WTC11 (cell line): ENCODE results near the gene CDYL. TPM values are rescaled to one million over a fixed set of nuclear protein-coding genes. Genes with fewer than 3 reads are reported as not detected.

Experiments used
- ATF1 ChIP-seq: sonication (generic); formaldehyde crosslinking; IDR thresholded peaks from 2 replicates; pipeline ENCODE4 v1.8.1; 2023; ENCODE audit warnings: mild to moderate bottlenecking, moderate library complexity, missing genetic modification reagents
- CBFB ChIP-seq: sonication (generic); formaldehyde crosslinking; IDR thresholded peaks from 2 replicates; pipeline ENCODE4 v1.8.1; 2022; ENCODE audit warnings: mild to moderate bottlenecking, low read depth, missing genetic modification reagents
- ELF4 ChIP-seq: sonication (generic); formaldehyde crosslinking; IDR thresholded peaks from 2 replicates; pipeline ENCODE4 v1.8.1; 2022; ENCODE audit warnings: low read depth, mild to moderate bottlenecking, moderate library complexity, missing genetic modification reagents
- EMX1 ChIP-seq: fragments of 250-450 bp; sonication (Bioruptor Pico); IDR thresholded peaks from 2 replicates; pipeline ENCODE4 v1.8.0; 2021; ENCODE audit warnings: mild to moderate bottlenecking
- ERG ChIP-seq: fragments of 250-450 bp; sonication (Bioruptor Pico); IDR thresholded peaks from 2 replicates; pipeline ENCODE4 v1.8.0; 2021; ENCODE audit warnings: mild to moderate bottlenecking
- FOXJ3 ChIP-seq: sonication (generic); formaldehyde crosslinking; IDR thresholded peaks from 2 replicates; pipeline ENCODE4 v1.9.0; 2021; ENCODE audit warnings: missing genetic modification reagents, mild to moderate bottlenecking, borderline replicate concordance
- GTF2I ChIP-seq: fragments of 250-450 bp; sonication (Bioruptor Pico); conservative IDR thresholded peaks from 2 replicates; pipeline ENCODE4 v1.4.0; 2021; ENCODE audit warnings: mild to moderate bottlenecking
- HMGA2 ChIP-seq: fragments of 250-450 bp; sonication (Bioruptor Pico); IDR thresholded peaks from 2 replicates; pipeline ENCODE4 v1.4.0; 2021; ENCODE audit warnings: mild to moderate bottlenecking, moderate library complexity
- NFYB ChIP-seq: sonication (generic); formaldehyde crosslinking; conservative IDR thresholded peaks from 2 replicates; pipeline ENCODE4 v1.8.0; 2022; ENCODE audit warnings: low read depth, missing genetic modification reagents
- PRDM15 ChIP-seq: sonication (generic); formaldehyde crosslinking; IDR thresholded peaks from 2 replicates; pipeline ENCODE4 v1.8.0; 2022; ENCODE audit warnings: missing genetic modification reagents
- SMAD3 ChIP-seq: sonication (generic); formaldehyde crosslinking; IDR thresholded peaks from 2 replicates; pipeline ENCODE4 v1.8.0; 2022; ENCODE audit warnings: missing genetic modification reagents, mild to moderate bottlenecking, borderline replicate concordance
- TP53 ChIP-seq: sonication (generic); formaldehyde crosslinking; IDR thresholded peaks from 2 replicates; pipeline ENCODE4 v1.8.1; 2023; ENCODE audit warnings: mild to moderate bottlenecking, missing genetic modification reagents
- USF2 ChIP-seq: sonication (generic); formaldehyde crosslinking; IDR thresholded peaks from 2 replicates; pipeline ENCODE4 v1.8.1; 2023; ENCODE audit warnings: mild to moderate bottlenecking, missing genetic modification reagents, moderate library complexity
- ZBTB21 ChIP-seq: sonication (generic); formaldehyde crosslinking; IDR thresholded peaks from 2 replicates; pipeline ENCODE4 v1.8.1; 2023; ENCODE audit warnings: mild to moderate bottlenecking, missing genetic modification reagents, borderline replicate concordance
- ZNF138 ChIP-seq: sonication (generic); formaldehyde crosslinking; conservative IDR thresholded peaks from 2 replicates; pipeline ENCODE4 v1.8.1; 2022; ENCODE audit warnings: mild to moderate bottlenecking, moderate library complexity, missing genetic modification reagents
- ZNF263 ChIP-seq: sonication (generic); formaldehyde crosslinking; IDR thresholded peaks from 2 replicates; pipeline ENCODE4 v1.8.1; 2022; ENCODE audit warnings: low read depth, mild to moderate bottlenecking, moderate library complexity, missing genetic modification reagents
- ZNF423 ChIP-seq: fragments of 250-450 bp; sonication (Bioruptor Pico); IDR thresholded peaks from 2 replicates; pipeline ENCODE4 v2.1.2; 2022; ENCODE audit warnings: mild to moderate bottlenecking, moderate library complexity
- ZNF425 ChIP-seq: fragments of 250-450 bp; sonication (Bioruptor Pico); conservative IDR thresholded peaks from 2 replicates; pipeline ENCODE4 v1.9.0; 2021; ENCODE audit warnings: mild to moderate bottlenecking
- ZNF532 ChIP-seq: fragments of 250-450 bp; sonication (Bioruptor Pico); IDR thresholded peaks from 2 replicates; pipeline ENCODE4 v1.9.0; 2021; ENCODE audit warnings: mild to moderate bottlenecking, borderline replicate concordance
- total RNA-seq: library from RNA; stranded (reverse); gene quantifications from 3 replicates; pipeline ENCODE4 v1.2.3, GENCODE V29; 2021
- TF ChIP-seq, protein P1 (sequence below): sonication (generic); formaldehyde crosslinking; IDR thresholded peaks from 2 replicates; pipeline ENCODE4 v1.8.1; 2022; ENCODE audit warnings: missing genetic modification reagents, borderline replicate concordance
- TF ChIP-seq, protein P2 (sequence below): fragments of 250-450 bp; sonication (Bioruptor Pico); IDR thresholded peaks from 2 replicates; pipeline ENCODE4 v1.9.0; 2021; ENCODE audit warnings: mild to moderate bottlenecking
- TF ChIP-seq, protein P3 (sequence below): fragments of 250-450 bp; sonication (Bioruptor Pico); IDR thresholded peaks from 2 replicates; pipeline ENCODE4 v1.9.0; 2021; ENCODE audit warnings: moderate library complexity, mild to moderate bottlenecking, inconsistent platforms, borderline replicate concordance

Gene CDYL
- total RNA-seq, 1 experiment from 2014 or later = 92.0 TPM

- no peak for TF ChIP-seq ZNF425 (CRISPR knock-in tag)
- TF ChIP-seq, protein P1, sequence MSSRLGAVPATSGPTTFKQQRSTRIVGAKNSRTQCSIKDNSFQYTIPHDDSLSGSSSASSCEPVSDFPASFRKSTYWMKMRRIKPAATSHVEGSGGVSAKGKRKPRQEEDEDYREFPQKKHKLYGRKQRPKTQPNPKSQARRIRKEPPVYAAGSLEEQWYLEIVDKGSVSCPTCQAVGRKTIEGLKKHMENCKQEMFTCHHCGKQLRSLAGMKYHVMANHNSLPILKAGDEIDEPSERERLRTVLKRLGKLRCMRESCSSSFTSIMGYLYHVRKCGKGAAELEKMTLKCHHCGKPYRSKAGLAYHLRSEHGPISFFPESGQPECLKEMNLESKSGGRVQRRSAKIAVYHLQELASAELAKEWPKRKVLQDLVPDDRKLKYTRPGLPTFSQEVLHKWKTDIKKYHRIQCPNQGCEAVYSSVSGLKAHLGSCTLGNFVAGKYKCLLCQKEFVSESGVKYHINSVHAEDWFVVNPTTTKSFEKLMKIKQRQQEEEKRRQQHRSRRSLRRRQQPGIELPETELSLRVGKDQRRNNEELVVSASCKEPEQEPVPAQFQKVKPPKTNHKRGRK (CRISPR knock-in tag) = no peak
- TF ChIP-seq PRDM15 = peak; percentile 52
- TF ChIP-seq ATF1 = no peak
- no peak for TF ChIP-seq ZNF138 (CRISPR knock-in tag)
- TF ChIP-seq, protein P2, sequence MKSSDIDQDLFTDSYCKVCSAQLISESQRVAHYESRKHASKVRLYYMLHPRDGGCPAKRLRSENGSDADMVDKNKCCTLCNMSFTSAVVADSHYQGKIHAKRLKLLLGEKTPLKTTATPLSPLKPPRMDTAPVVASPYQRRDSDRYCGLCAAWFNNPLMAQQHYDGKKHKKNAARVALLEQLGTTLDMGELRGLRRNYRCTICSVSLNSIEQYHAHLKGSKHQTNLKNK = no peak
- no peak for TF ChIP-seq TP53
- no peak for TF ChIP-seq ZNF263
- TF ChIP-seq HMGA2 (CRISPR knock-in tag) = no peak
- TF ChIP-seq ZNF423 (CRISPR knock-in tag) = no peak
- TF ChIP-seq, protein P3, sequence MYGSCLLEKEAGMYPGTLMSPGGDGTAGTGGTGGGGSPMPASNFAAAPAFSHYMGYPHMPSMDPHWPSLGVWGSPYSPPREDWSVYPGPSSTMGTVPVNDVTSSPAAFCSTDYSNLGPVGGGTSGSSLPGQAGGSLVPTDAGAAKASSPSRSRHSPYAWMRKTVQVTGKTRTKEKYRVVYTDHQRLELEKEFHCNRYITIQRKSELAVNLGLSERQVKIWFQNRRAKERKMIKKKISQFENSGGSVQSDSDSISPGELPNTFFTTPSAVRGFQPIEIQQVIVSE (CRISPR knock-in tag) = no peak
- no peak for TF ChIP-seq ZBTB21 (CRISPR knock-in tag)
- TF ChIP-seq SMAD3 (CRISPR knock-in tag) = no peak; the same call in 1 of the 2 replicates
- no peak for TF ChIP-seq CBFB (CRISPR knock-in tag)
- no peak for TF ChIP-seq USF2 (CRISPR knock-in tag)
- TF ChIP-seq ERG = no peak
- TF ChIP-seq ELF4 (CRISPR knock-in tag) = no peak
- TF ChIP-seq EMX1 = no peak
- no peak for TF ChIP-seq ZNF532 (CRISPR knock-in tag)
- no peak for TF ChIP-seq GTF2I (CRISPR knock-in tag)
- TF ChIP-seq NFYB (CRISPR knock-in tag) = no peak
- no peak for TF ChIP-seq FOXJ3 (CRISPR knock-in tag)
Measured at GRCh38 chr6:5003604-5004372, 227.6 kb downstream of the CDYL start, which contains the start of gene RPP40 (continued).
